Neural cell (in vitro differentiated cells): ENCODE measurements around the gene TLL1. TPM values are rescaled to one million over a fixed set of nuclear protein-coding genes. Genes with fewer than 3 reads are reported as not detected.

Experiments
- H2AFZ ChIP-seq: fragments of 200-600, 300-800 bp; sonication (generic), shearing (Covaris generic); 2 replicates; pipeline ENCODE4 v1.6.0; 2014; ENCODE audit warnings: low read depth, mild to moderate bottlenecking, antibody characterized with exemption, low read length, moderate library complexity
- H3F3A ChIP-seq: fragments of 200-600 bp; shearing (Covaris generic); 2 replicates; pipeline ENCODE4 v1.6.1; 2016; ENCODE audit warnings: mild to moderate bottlenecking, moderate library complexity, mixed read lengths, antibody characterized with exemption, low read length; ENCODE audit not compliant: insufficient read depth, poor library complexity, severe bottlenecking
- H3K27ac ChIP-seq: fragments of 200-600, 300-800 bp; sonication (generic), shearing (Covaris generic); 2 replicates; pipeline ENCODE4 v1.5.1; 2014; ENCODE audit warnings: mild to moderate bottlenecking, low read length, moderate library complexity
- H3K27me3 ChIP-seq: fragments of 300-800, 200-600 bp; sonication (generic), shearing (Covaris generic); 2 replicates; pipeline ENCODE4 v1.6.0; 2014; ENCODE audit warnings: mild to moderate bottlenecking, low read depth, low read length, moderate library complexity; ENCODE audit not compliant: insufficient read depth
- H3K36me3 ChIP-seq: fragments of 300-800, 200-600 bp; sonication (generic), shearing (Covaris generic); 2 replicates; pipeline ENCODE4 v1.5.1; 2014; ENCODE audit warnings: mild to moderate bottlenecking, antibody characterized with exemption, low read length, moderate library complexity; ENCODE audit not compliant: insufficient read depth
- H3K4me2 ChIP-seq: fragments of 300-800, 200-600 bp; sonication (generic), shearing (Covaris generic); 2 replicates; pipeline ENCODE4 v1.6.0; 2014; ENCODE audit warnings: mild to moderate bottlenecking, low read length
- H3K4me3 ChIP-seq: fragments of 300-800, 200-600 bp; sonication (generic), shearing (Covaris generic); 2 replicates; pipeline ENCODE4 v1.5.1; 2014; ENCODE audit warnings: mild to moderate bottlenecking, low read length, moderate library complexity
- H3K79me2 ChIP-seq: fragments of 200-600 bp; shearing (Covaris generic); replicated peaks from 2 replicates; pipeline ENCODE4 v1.6.0; 2014; ENCODE audit warnings: mild to moderate bottlenecking, low read length, moderate library complexity; ENCODE audit not compliant: insufficient read depth
- H3K9ac ChIP-seq: fragments of 300-800, 200-600 bp; sonication (generic), shearing (Covaris generic); 2 replicates; pipeline ENCODE4 v1.6.1; 2016; ENCODE audit warnings: mild to moderate bottlenecking, low read length, mixed read lengths
- H3K9me2 ChIP-seq: fragments of 200-600 bp; shearing (Covaris generic); 2 replicates; pipeline ENCODE4 v1.6.1; 2016; ENCODE audit warnings: mild to moderate bottlenecking, low read length, mixed read lengths; ENCODE audit not compliant: insufficient read depth
- H3K9me3 ChIP-seq: fragments of 200-600, 300-800 bp; sonication (generic), shearing (Covaris generic); 2 replicates; pipeline ENCODE4 v1.6.1; 2016; ENCODE audit warnings: mild to moderate bottlenecking, mixed run types, low read length, moderate library complexity, mixed read lengths
- H4K20me1 ChIP-seq: fragments of 200-600 bp; shearing (Covaris generic); 2 replicates; pipeline ENCODE4 v1.6.1; 2016; ENCODE audit warnings: mild to moderate bottlenecking, mixed run types; ENCODE audit not compliant: insufficient read depth
- CTCF ChIP-seq: fragments of 450-650 bp; IDR thresholded peaks from 2 replicates; pipeline ENCODE4 v1.5.1; 2014; ENCODE audit warnings: antibody characterized with exemption, mild to moderate bottlenecking, moderate library complexity; ENCODE audit not compliant: poor library complexity, severe bottlenecking
- EP300 ChIP-seq: fragments of 450-650 bp; conservative IDR thresholded peaks from 2 replicates; pipeline ENCODE4 v1.6.1; 2014; ENCODE audit warnings: antibody characterized with exemption, mild to moderate bottlenecking, moderate library complexity; ENCODE audit not compliant: poor library complexity, severe bottlenecking
- EZH2 ChIP-seq: fragments of 200-600, 300-800 bp; shearing (Covaris generic), sonication (generic); IDR thresholded peaks from 2 replicates; pipeline ENCODE4 v1.6.1; 2014; ENCODE audit warnings: antibody characterized with exemption, low read length, borderline replicate concordance, mild to moderate bottlenecking; ENCODE audit not compliant: insufficient read depth, poor library complexity, severe bottlenecking
- MXI1 ChIP-seq: fragments of 450-650 bp; conservative IDR thresholded peaks from 2 replicates; pipeline ENCODE4 v1.6.1; 2014; ENCODE audit warnings: antibody characterized with exemption, mild to moderate bottlenecking; ENCODE audit not compliant: poor library complexity, severe bottlenecking
- POLR2AphosphoS5 ChIP-seq: IDR thresholded peaks from 2 replicates; pipeline ENCODE4 v1.6.1; 2012
- RAD21 ChIP-seq: fragments of 450-650 bp; conservative IDR thresholded peaks from 2 replicates; pipeline ENCODE4 v1.6.1; 2014; ENCODE audit warnings: antibody characterized with exemption, mild to moderate bottlenecking, moderate library complexity
- REST ChIP-seq: IDR thresholded peaks from 2 replicates; pipeline ENCODE4 v1.6.1; 2012; ENCODE audit warnings: borderline replicate concordance
- SMC3 ChIP-seq: fragments of 450-650 bp; conservative IDR thresholded peaks from 2 replicates; pipeline ENCODE4 v1.6.1; 2014; ENCODE audit warnings: antibody characterized with exemption, mild to moderate bottlenecking, moderate library complexity; ENCODE audit not compliant: poor library complexity
- TAF1 ChIP-seq: IDR thresholded peaks from 2 replicates; pipeline ENCODE4 v1.6.1; 2012; ENCODE audit warnings: low read depth
- polyA plus RNA-seq: library from polyadenylated mRNA; depleted of rRNA; stranded (reverse); fragments of >200 nt; gene quantifications from 2 replicates; pipeline ENCODE4 v1.2.3, GENCODE V29; 2014

Gene TLL1
- polyA plus RNA-seq, 1 donor from 2014 or later: not detected

GRCh38 chr4:166014411-166014810 lies 141.4 kb downstream of the TLL1 start:
- H3K4me2 ChIP-seq: no peak overlapping the region
- H2AFZ ChIP-seq: no peak overlapping the region
- no peaks in the 10 kb centered on the region for H3F3A ChIP-seq
- no peaks in the 10 kb centered on the region for H3K36me3 ChIP-seq
- H3K4me3 ChIP-seq: no peak overlapping the region
- no peaks in the 10 kb centered on the region for H3K9me3 ChIP-seq
- H4K20me1 ChIP-seq: no peaks in the 10 kb centered on the region
- H3K9ac ChIP-seq: no peak overlapping the region
- H3K9me2 ChIP-seq: no peaks in the 10 kb centered on the region
- H3K27me3 ChIP-seq: no peaks in the 10 kb centered on the region
- H3K79me2 ChIP-seq: no peaks in the 10 kb centered on the region
- no peak overlapping the region for H3K27ac ChIP-seq
- TF ChIP-seq REST: no peak
- no peak for TF ChIP-seq POLR2AphosphoS5
- TF ChIP-seq EP300: no peak
- TF ChIP-seq EZH2: no peak
- TF ChIP-seq SMC3: no peak
- no peak for TF ChIP-seq MXI1
- TF ChIP-seq TAF1: no peak
- no peak for TF ChIP-seq CTCF
- TF ChIP-seq RAD21: no peak

- Histone ChIP-seq H3K9me3 (no peaks in the 10 kb centered on the region), H4K20me1 (no peaks in the 10 kb centered on the region), H2AFZ (no peak overlapping the region), H3K27ac (no peak overlapping the region), H3F3A (no peaks in the 10 kb centered on the region), H3K4me2 (no peak overlapping the region), H3K36me3 (no peaks in the 10 kb centered on the region), H3K9ac (no peak overlapping the region), H3K79me2 (no peaks in the 10 kb centered on the region), H3K9me2 (no peaks in the 10 kb centered on the region), H3K4me3 (no peak overlapping the region), H3K27me3 (no peaks in the 10 kb centered on the region)
- TF ChIP-seq EZH2 (no peak), REST (no peak), TAF1 (no peak), RAD21 (no peak), EP300 (no peak)
Observed at GRCh38 chr4:166017804-166018203, 144.8 kb downstream of the TLL1 start.
